Muscle of back (tissue), 11 donors: ENCODE data around the gene KRTAP5-10. TPM values are rescaled to one million over a fixed set of nuclear protein-coding genes. Genes with fewer than 3 reads are reported as not detected.
"Not testable (repeated sequence)": the region's sequence is repeated elsewhere in the genome, so short reads cannot be mapped to it uniquely, and the experiment has no call there.

Source experiments
- DNase-seq, 3 donors: peaks; one replicate each; pipeline versions ENCODE4 v3.0.0 to v3.0.0-alpha.2; 2013
- polyA plus RNA-seq, 10 donors: library from polyadenylated mRNA; unstranded; fragments of 120-200 nt; gene quantifications; one replicate each; pipeline ENCODE4 v1.2.1, GENCODE V29; 2013; ENCODE audit not compliant: insufficient read length in 10 of 10

Gene KRTAP5-10
- polyA plus RNA-seq, 10 donors = not detected

- not testable (repeated sequence) for DNase-seq
These were observed 42.3 kb downstream of the KRTAP5-10 start for GRCh38 chr11:71607520-71608216.

- DNase-seq = not testable (repeated sequence)
These were observed 42.9 kb downstream of the KRTAP5-10 start for GRCh38 chr11:71608272-71608671.

GRCh38 chr11:71611218-71611910, 46.0 kb downstream of the KRTAP5-10 start:
- not testable (repeated sequence) for DNase-seq

GRCh38 chr11:71613931-71614330, 48.6 kb downstream of the KRTAP5-10 start:
- DNase-seq = not testable (repeated sequence)

DNA sequence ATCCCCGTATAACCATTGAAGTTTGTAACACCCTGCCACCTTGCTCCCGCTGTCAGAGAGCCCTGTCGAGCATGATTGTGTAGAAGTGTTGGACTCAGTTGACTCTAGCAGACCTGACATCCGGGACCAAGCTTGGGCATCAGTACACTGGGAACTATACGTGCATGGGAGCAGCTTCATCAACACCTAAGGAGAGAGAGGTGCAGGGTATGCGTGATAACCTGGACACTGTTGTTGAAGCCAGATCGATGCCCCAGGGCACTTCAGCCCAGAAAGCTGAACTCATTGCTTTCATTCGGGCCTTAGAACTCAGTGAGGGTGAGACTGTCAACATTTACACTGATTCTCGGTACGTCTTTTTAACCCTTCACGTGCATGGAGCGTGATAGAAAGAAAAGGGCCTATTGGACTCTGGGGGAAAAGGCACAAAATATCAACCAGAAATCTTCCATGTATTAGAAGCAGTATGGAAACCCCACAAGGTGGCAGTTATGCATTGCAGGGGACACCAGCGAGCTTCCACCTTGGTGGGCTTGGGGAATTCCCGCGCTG, 49.1 kb downstream of the KRTAP5-10 start:
- DNase-seq = not testable (repeated sequence)

DNA sequence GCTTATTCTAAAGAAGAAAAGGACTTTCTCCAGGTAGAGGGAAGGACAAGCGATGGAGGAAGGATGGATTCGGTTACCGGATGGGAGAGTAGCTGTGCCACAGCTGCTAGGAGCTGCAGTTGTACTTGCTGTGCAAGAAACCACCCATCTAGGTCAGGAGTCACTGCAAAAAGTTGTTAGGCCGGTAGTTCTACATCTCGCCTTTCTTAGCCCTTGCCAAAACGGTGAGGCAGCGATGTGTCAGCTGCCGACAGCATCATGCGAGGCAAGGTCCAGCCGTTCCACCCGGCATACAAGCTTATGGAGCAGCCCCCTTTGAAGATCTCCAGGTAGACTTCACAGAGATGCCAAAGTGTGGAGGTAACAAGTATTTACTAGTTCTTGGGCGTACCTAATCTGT, 49.6 kb downstream of the KRTAP5-10 start:
- DNase-seq = not testable (repeated sequence)

Other genes starting within 250 kb of the KRTAP5-10 start
- 10 to 100 TPM in 8 of 10 donors, 1 to 10 TPM in 2; 9.3 to 19.6 (median 13.4) TPM for gene DHCR7, start 117.2 kb upstream of the KRTAP5-10 start, polyA plus RNA-seq
- 10 to 100 TPM; 14.8 to 29.6 (median 20.2) TPM for gene NADSYN1, start 112.4 kb upstream of the KRTAP5-10 start, polyA plus RNA-seq
- under 1 TPM in 1 of 10 donors, not detected in 9; 0.11 TPM for gene KRTAP5-7, start 38.3 kb upstream of the KRTAP5-10 start, polyA plus RNA-seq
- under 1 TPM in 2 of 10 donors, not detected in 8; 0.17 TPM for gene KRTAP5-8, start 27.5 kb upstream of the KRTAP5-10 start, polyA plus RNA-seq
- under 1 TPM in 3 of 10 donors, not detected in 7; 0.15 to 0.35 (median 0.21) TPM for gene KRTAP5-9, start 17.1 kb upstream of the KRTAP5-10 start, polyA plus RNA-seq
- gene KRTAP5-11, start 17.3 kb downstream of the KRTAP5-10 start, polyA plus RNA-seq = under 1 TPM in 1 of 10 donors, not detected in 9; 0.59 TPM